NK-92 treated with Interleukin-12 subunit alpha and Interleukin-12 subunit beta, amount 100 ng/mL, for 24 hours (cell line): ENCODE measurements around the gene ANO2.

Experiments
- DNase-seq: peaks from one replicate; lab custom pipeline; 2025; lab: John Stamatoyannopoulos, UW

Gene ANO2

DNA sequence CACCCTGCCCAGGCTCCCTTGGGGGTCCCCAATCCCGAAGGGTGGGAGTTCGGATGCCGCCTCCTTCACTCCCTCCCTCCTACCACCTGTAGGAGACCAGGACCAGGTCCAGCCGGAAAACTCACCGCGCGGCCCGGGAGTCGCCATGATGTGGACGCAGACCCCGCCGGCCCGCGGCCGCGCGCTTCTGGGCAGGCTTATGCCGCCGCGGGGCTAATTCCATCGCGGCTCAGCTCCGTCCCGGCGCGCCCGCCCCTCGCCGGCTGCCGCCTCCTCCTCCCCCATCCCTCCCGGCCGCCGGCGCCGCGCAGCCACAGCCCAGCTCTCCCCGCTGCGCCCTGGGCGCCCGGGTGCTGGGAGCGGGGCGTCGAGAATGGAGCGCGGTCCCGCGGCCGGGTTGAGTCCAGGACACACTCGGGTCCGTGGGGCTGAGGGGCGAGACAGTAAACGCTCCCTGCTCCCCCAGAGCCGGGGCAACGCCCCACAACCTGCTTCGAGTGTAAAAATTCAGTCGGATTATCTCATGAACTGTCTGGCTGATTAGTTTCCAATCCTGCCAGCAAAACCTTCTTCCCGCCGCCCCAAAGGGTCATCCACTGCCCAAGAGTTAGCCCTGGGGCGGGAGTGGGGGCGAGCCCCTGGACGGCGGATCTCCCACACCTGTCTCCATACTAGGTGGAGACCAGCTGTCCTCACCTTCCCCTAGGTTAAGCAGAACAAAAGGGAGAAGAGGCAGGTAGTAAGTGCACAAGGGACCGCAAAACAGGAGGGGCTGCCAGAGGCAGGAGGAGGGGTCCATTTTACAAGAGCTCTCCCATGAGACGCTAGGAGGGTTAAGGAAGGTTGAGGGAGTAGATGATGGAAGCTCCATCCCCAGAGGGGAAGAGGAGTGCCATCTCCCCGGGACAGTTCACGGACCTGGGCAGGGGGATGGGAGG is at the start of gene ANO2:
ANO2 (minus strand) TSS at position 189 of the 938 bp plus-strand sequence; CDS start at position 147, 42 bp downstream.
- DNase-seq = no peak

DNA sequence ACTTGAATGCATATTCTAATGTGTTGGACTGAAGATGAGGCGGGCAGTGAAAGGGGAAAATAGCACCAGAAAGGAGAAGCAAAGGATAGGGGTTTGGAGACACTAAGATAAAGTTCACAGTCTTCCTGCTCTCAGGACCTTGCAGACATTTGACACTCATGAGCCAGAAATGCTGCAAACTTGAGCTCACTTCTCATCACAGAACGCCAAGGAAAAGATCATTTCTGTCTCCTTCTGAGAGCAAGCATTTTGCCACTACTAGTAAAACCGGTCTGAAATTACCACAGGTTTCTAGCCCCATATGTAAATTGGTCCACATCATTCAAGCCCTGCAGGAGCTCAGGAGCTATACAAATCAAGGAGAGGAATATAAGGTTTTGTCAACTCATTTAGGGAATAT is 44.6 kb upstream of the ANO2 start:
- no peak for DNase-seq

DNA sequence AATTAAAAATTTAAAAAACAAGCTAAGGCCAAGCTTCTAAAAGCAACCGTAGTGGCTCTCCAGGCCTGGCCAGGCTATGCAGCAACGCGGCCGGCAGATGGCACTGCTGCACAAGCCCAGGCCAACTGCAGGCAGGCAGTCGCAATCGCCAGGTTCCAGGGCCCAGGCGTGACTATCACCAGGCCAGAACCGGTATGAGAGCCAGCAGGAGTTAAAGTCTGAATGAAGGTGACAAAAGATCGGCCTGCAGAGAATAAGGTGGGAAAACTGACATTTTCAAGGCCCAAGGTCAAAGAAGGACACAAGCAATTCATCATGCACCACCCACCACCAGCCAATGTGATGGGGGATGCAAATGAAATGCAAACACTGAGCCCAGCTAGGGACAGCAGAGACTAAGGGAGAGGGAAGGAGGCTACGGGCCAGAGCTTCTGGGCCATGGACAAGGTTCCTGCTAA is 43.6 kb upstream of the ANO2 start:
- peak; percentile 8 for DNase-seq

DNA sequence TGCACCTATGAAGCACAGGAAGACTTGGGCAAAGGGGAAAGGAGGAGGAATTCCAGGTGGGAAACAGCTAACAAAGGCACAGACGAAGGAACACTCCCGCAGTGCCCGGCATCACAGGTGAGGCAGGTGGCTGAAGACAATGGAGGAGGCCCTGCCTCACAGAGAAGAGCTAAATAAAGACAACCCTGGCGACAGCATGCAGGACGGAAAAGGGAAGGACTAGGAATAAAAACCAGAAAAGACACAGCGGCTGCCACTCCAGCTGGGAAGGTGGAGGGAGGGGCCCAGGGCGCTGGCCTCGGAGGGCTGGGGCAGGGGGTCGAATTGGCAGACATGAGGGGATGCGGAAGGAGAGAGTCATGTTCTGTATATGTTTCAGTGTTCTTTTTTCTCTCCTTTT is 43.0 kb upstream of the ANO2 start:
- DNase-seq = no peak

DNA sequence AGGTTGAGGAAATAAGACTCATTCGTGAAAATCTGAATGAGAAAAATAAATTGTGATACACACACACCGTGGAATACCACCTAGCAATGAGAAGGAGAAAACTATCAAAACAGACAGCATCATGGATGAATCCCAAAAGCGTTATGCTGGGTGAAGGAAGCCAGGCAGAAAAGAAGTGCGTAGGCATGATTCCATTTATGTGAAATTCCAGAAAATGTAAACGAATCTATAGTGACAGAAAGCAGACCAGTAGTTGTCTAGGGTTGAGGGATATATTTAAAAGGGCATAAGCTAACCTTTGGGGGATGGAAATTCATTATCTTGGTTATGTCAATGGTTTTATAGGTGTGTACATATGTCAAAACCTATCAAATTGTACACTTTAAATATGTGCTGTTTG is 42.5 kb upstream of the ANO2 start:
- DNase-seq = no peak

DNA sequence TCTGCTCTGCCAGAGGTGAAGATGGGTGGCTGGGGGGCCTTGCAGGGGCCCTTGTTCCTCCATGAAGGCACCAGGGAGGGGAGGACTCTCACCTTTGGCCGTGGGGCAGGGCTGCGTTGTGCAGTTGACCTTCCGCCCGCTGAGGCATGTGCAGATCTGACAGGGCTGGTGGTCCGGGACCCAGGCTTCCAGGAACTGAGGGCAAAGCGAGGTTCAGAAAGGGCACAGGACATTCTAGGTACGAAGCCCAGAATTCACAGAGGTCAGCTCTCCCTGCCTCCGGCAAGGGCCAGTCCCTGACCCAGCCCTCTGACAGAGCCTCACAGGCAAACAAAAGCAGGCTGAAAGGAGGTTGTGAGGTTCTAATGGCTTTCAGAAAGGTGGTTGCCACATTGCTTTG is 40.4 kb upstream of the ANO2 start:
- no peak for DNase-seq

DNA sequence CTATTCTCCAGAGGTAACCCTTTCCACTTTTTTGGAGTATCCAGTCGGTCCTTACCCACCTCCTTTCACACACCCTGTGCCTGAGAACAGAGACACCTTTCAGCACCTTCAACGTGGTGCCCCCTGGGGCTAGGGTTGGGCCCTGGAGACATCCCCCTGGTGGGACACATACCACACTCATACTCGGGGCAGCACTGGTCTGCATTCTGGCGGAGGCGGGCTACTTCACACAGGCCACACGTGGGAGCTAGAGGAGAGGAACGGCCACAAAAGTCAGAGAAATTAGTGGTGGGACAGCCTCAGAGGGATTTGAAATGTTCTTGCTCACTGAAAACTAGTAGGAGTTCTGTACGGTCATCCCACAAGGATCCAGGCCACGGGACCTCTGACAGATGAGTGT is 39.8 kb upstream of the ANO2 start:
- no peak for DNase-seq

DNA sequence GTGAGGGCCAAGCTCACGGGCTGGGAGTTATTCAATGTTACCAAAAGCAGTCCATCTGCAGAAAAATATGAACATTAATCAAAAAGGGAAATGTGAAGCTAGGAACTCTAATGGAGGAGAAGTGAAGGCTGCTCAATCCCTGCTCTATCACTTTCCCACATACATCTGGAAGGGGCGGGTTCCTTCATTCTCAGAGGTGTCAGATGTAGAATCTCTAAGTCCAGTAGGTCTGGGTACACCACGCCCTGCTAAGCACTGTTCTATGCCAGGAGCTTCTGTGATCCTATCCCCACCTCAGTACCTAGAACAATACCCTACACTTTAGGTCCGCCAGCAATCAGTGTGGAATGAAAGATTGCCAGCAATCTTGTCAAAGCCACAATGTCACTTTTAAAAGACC is 37.0 kb upstream of the ANO2 start:
- no peak for DNase-seq

DNA sequence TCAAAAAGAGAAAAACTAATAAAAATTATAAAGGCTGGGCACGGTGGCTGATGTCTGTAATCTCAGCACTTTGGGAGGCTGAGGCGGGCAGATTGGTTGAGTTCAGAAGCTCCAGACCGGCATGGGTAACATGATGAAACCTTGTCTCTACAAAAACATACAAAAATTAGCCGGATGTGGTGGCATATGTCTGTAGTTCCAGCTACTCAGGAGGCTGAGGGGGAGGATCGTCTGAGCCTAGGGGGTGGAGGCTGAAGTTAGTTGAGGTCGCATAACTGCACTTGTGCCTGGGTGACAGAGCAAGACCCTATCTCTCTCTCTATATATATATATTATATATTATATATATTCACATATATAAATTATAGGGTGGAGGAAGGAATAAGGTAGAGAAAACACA is 32.5 kb upstream of the ANO2 start:
- DNase-seq = no peak

DNA sequence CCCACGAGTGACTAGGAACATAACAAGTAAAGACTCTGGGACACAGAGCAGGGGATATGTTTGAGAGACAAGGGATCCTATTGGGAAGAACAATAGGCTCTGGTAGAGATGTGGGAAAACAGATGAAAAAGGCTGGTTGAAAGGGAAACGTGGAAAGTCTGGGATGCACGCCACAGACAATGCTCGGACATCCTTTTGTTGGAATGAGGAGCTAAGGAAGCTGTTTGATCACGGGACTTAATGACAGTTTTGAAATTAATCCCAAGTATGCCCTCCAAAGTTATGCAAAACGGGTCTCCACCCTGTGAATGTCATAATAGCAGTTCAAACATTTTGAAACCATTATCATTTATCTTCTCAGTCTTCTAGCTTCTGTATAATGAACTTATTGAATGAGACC is 31.7 kb upstream of the ANO2 start:
- no peak for DNase-seq

DNA sequence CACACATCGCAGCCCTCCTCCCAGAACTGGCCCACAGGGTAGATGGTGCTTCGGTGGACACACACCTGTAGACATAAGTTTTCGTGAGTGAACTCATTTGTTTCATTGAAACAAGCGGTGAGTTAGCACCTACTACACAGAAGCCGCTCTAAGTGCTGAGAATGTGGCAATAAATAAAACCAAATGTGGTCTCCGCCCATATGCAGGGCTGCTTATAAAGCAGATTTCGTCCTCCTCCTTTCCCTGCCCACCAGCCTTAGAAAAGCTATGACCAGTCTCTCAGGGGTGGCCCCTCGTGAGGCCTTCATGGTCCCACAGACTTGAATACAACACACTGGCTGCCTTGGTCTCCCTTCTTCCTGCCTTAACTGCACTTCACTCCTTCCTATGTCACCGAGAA is 31.1 kb upstream of the ANO2 start:
- no peak for DNase-seq

DNA sequence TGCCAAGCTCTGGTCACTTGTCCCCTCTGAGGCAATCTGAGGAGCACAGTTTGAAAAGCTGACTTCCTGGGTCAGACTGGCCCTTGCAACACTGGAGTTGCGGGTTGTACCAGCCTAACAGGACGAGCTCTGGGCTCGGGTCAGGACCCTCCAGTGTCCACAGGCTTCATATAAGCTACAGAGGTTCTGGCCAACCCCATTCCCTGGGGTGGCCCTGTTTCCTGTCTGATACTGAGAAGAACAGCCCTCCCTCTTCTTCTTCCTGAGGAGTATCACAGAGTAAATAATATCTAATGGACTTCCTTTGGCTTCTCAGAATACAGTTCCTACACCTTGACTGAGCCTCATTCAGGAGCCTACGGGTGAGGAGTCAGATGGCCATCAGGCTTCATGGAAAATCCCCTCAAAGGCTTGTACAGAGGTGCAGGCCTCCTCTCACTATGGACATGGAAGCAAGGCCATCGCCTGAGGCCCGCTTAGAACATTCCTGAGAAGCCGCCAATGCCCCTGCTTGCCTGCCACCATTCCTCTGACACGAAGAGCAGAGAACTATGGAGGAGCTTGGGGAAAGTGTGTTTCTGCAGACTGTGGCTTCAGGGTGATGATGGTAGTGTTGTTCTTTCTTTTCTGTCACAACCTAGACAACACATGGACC is 28.5 kb upstream of the ANO2 start:
- DNase-seq = no peak

DNA sequence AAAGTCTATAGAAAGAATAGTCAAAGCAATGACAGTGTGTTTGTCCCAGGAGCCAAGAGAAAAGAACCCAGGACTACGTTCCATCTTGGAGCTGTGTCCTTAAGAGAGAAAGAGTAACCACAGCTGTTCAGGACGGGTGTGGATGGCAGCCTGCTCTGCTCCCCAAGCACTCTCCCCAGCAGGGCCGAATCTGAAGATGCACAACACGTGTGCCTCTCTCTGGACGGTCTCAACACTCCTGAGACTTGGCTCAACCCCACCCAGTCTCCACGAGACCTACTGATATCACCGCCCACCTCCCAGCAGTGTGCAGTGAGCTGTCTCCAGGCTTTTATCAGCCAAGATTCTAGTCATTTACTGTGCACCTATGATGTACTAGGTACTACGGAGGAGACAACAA is 27.3 kb upstream of the ANO2 start:
- DNase-seq = no peak

DNA sequence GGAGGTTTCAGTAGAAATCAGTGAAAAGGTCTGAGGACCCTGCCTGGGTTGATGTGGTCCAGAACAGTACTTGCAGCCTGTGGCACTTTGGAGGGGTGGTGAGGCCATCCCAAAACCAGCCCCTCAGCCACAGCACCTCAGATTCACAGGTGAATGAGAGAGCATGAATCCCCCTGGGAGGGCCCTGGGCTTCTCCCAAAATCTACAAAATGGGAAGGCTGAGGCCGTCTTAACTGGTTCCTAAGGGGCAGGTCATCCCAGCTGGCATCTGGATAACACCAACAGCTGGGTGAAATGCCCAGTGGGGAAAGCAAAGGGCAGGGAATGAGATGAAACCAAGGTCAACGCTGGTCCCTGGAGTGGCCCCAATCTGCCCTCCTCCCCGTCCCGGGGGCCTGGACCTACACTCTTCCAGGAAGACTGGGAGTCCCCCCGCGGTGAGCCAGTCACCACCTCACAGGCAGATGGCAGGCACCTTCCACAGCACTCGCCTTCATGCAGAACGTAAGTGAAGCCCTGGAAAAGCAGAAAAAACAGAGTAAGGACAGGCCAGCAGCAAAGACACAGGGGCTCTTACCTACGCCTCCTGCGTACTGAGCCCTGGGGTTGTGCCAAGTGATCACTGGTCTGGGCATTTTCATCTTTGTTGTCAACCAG is 26.3 kb upstream of the ANO2 start:
- DNase-seq = no peak

DNA sequence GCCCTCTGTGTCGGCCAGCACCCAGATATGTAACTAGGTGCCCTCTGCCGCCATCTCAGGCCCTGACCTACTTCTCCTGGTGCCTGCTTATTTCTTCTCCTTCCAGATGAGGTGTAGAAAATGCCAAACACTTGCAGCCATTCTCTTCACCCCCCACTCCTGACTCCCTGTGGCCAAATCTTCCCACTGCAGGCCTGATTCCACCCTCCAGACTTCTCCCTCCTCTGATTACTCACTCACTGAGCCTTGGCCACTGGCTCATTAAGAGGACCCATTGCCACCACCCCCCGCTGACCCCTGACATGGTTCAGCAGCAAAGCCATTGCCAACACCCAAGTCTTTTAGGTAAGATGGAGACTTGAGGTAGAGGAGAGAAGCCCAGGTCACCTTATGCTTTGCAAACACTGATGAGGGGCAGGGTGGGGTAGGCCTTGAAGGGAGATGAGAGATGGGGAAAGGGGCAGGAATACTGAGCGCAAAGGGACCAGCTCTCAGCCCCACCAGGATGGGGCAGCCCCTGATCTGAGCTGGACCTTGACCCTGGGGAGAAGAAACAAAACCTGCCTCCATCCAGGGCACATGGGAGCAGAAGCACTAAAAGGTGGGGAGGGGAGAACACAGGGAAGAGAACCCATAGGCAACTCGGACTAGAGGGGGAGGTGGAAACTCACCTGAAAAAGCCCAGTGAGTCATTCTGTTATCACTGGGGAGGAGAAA is 25.1 kb upstream of the ANO2 start:
- DNase-seq = no peak

DNA sequence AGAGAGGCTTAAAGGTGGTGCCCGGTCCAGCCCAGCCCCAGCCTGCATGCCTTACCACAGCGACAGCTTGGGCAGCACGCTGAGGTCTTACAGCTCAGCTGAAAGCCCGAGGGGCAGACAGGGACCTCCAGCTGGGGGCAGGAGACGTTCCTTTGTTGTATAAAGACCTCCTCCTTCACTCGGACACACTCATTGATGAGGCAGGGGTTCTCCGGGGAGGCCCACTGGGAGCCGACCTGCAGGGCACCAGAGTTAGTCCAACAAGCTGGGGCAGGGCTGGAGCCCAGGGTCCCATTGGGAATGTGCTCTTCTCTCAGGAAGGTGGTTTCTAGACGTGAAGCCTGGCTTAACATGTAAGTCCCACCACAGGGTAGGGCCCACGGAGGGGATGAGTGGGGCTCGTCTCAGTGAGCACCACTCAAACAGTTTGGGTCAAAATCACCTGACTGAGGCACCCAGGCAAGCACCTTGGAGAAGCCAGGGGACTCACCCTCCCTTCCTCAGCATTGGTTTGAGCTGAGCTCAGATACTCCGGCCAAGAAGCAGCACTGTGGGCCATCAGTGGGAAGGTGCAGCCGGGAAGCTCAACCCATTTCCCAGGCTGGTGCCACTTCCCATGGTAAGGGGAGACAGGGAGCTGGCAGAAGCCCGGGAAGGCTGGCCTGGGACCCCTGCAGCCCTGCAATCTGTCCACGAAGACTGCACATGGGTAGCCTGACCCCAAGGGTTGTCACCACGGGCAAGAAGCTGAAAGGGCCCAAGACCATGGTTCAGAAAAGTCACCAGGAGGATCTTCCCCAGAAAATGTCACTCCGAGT is 24.3 kb upstream of the ANO2 start:
- DNase-seq = no peak

DNA sequence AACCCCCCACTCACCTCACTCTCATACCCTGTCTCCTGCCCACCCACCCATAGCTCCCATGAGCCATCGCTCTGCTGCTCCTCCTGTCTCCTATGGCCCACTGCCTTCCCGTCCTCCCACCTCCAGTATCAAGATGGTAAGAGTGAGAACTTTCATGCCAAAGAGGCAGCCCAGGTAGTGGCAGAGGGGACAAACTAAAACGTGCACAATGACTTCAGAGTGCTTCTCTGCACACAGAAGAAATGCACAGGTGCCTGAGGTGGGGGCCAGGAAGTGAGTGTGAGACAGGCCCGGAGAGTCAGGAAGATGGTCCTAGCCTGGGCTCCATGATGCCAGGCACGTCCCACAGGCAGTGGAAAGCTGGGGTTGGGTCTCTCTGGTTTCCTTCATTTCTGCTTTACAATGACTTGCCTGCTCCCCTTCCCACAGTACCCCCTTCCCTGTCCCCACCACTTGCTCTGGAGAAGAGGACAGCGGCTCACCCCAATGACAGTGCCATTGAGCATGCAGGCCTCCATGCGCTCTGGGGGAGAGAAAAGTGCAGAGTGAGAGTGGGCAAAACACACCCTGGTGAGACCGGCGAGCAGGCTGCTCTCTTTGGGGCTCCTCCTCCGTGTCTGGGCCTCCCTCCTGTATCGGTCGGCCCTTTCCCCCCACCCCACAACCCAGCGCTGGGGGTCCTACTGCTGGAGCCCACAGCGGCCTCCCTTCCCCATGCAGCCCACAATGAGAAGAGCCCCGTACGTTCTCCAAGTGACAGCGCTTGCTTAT is 22.8 kb upstream of the ANO2 start:
- DNase-seq = no peak

DNA sequence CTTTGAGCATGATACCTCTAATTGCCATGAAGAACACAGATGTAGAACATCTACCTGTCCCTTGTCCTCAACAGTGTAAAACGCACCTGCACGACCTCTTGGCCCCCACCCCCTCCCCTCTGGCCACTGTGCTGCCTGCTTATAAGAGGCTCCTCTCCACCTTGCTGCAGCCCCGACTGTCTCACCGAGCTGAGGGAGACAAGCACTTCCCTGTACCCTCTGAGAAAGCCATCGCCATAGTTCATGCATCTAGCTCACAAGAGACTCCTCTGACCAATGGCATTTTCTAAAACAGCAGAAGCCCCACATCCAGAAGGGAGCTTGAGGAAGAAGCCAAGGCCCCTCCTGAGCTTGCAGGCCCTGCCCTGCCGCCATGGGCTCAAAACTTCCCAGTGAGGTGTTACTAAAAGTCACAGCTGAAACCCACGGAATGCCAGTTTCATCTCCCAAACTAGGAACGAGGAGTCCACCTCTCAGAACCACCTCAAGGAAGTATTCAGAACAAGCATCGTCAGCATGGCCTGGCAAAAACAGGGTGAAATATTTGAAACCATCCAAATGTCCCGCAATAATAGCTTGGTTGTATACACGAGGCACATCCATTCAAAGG is 21.5 kb upstream of the ANO2 start:
- no peak for DNase-seq

DNA sequence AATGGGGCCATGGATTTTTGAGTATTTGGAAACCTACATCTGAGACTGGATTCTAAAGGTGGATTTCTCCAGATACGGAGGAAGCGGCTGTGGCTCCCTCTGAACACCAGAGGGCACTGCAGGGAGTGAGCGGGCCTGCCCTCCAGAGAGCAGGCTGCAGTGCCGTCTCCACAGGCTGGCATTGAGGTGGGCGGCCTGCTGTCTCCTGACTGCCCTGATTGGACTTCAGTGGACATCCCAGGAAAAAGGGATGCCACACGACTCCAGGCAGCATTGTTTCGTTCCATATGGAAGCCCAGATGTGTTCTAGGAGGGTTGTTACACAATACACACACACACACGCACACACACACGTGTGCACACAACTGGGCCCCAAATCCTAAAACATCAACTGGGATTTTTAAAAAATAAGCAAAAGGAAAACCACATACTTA is 20.9 kb upstream of the ANO2 start:
- no peak for DNase-seq
